ENCODE data around the gene ZNF609. TPM values are rescaled to one million over a fixed set of nuclear protein-coding genes. Genes with fewer than 3 reads are reported as not detected.

ZNF609 gene
- total and polyA plus RNA-seq, 3 donors from 2014 or later = 48.7 to 75.8 (median 60.5) TPM

DNA sequence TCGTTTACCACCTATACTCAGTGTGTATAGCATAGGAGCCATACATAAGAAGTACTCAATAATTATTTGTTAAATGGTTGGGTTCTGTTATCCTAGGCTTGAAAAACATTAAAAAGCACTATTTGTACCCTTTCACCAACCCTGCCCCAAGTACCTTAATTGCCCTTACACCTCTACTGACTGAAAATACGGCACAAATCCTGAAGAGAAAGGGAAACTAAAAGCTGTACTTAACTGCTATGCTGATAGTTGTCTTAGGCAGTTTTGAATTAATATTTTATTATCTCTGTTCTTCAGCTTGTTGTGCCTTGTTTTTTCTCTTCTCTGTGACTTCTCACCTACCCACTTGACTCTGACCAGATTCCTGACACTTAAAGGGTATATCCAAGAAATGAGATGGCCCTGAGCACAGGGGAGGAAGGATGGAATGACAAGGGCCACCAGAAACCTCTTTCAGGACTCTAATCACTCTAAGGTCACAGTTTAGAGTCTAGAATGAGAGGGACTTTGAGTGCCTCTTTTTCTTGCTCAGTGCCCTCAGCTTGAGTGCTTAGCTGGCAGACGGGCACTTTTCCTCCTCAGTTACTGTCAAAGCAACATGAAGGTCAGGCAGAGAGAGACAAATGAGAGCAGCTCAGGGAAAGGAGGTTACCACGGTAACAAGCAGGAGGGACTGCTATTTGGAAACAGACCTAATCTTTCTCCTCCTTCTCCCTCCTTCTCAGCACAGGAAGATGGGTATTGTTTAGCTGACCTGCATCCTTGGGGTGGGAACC is 136.5 kb downstream of the ZNF609 start:
- WGBS, 2 donors = 32 to 48% methylated on average over 4 of the region's 4 CpGs
- Histone ChIP-seq H3K27me3 (no peaks in the 10 kb centered on the region), H3K4me3 (no peak overlapping the region), H3K27ac (peak overlapping the region; percentile 44 to 73), H3K4me1 (peaks cover 26% of the 10 kb centered on the region), H3K36me3 (ENCODE audit: low read depth, missing control alignments) (no peaks in the 10 kb centered on the region), H3K9me3 (no peaks in the 10 kb centered on the region)
- intact Hi-C loops (cut with DNase I; ENCODE audit: low total_unique reads) = no loop called here
- TF ChIP-seq, protein P1, sequence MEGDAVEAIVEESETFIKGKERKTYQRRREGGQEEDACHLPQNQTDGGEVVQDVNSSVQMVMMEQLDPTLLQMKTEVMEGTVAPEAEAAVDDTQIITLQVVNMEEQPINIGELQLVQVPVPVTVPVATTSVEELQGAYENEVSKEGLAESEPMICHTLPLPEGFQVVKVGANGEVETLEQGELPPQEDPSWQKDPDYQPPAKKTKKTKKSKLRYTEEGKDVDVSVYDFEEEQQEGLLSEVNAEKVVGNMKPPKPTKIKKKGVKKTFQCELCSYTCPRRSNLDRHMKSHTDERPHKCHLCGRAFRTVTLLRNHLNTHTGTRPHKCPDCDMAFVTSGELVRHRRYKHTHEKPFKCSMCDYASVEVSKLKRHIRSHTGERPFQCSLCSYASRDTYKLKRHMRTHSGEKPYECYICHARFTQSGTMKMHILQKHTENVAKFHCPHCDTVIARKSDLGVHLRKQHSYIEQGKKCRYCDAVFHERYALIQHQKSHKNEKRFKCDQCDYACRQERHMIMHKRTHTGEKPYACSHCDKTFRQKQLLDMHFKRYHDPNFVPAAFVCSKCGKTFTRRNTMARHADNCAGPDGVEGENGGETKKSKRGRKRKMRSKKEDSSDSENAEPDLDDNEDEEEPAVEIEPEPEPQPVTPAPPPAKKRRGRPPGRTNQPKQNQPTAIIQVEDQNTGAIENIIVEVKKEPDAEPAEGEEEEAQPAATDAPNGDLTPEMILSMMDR (IDR thresholded peaks at IDR 0.05) = no peak
- TF ChIP-seq POLR2A (IDR thresholded peaks at IDR 0.05) = no peak
- DNase-seq = peak; percentile 67

GRCh38 chr15:64597477-64597822 is 137.1 kb downstream of the ZNF609 start:
- intact Hi-C loops (cut with DNase I; ENCODE audit: low total_unique reads) = no loop called here
- Histone ChIP-seq H3K4me3 (no peak overlapping the region), H3K4me1 (peaks cover 26% of the 10 kb centered on the region), H3K9me3 (no peaks in the 10 kb centered on the region), H3K36me3 (ENCODE audit: low read depth, missing control alignments) (no peaks in the 10 kb centered on the region), H3K27me3 (no peaks in the 10 kb centered on the region), H3K27ac (peak overlapping the region in 1 of 2 donors; percentile 73)
- DNase-seq = no peak
- TF ChIP-seq, protein P1 (IDR thresholded peaks at IDR 0.05) = no peak
- TF ChIP-seq POLR2A (IDR thresholded peaks at IDR 0.05) = no peak
- 21 to 25% methylated on average over 1 of the region's 1 CpG for WGBS, 2 donors

- intact Hi-C loops (cut with DNase I; ENCODE audit: low total_unique reads) = no loop called here
- H3K9me3 ChIP-seq = no peaks in the 10 kb centered on the region
- no peaks in the 10 kb centered on the region for H3K27me3 ChIP-seq
- H3K36me3 ChIP-seq (ENCODE audit: low read depth, missing control alignments) = no peaks in the 10 kb centered on the region
- TF ChIP-seq POLR2A (IDR thresholded peaks at IDR 0.05) = no peak
- TF ChIP-seq, protein P1 (IDR thresholded peaks at IDR 0.05) = no peak
- no peak overlapping the region for H3K27ac ChIP-seq
- H3K4me1 ChIP-seq = peaks cover 26% of the 10 kb centered on the region
- H3K4me3 ChIP-seq = no peak overlapping the region
- DNase-seq = no peak
These were observed 138.8 kb downstream of the ZNF609 start for GRCh38 chr15:64599226-64599625.

DNA sequence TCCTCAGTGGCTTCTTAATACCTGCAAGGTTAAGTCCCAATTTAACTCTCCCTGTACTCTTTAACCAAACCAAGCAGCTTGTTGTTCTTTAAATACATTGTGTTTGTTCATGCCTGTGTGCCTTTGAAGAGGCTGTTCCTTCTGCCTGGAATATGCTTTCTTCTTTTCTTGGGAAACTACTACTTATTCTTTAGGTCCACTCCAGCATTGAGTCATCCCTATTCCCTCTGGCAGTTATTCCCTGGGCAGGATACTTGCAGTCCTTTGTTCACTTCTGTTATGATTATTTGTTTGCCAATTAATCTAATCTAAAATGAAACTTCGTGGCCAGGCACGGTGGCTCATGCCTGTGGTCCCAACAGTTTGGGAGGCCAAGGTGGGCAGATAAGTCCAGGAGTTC is 139.3 kb downstream of the ZNF609 start:
- Histone ChIP-seq H3K4me3 (no peak overlapping the region), H3K36me3 (ENCODE audit: low read depth, missing control alignments) (no peaks in the 10 kb centered on the region), H3K27me3 (no peaks in the 10 kb centered on the region), H3K9me3 (no peaks in the 10 kb centered on the region), H3K27ac (no peak overlapping the region), H3K4me1 (peaks cover 26% of the 10 kb centered on the region)
- intact Hi-C loops (cut with DNase I; ENCODE audit: low total_unique reads) = no loop called here
- peak; percentile 34 for DNase-seq
- WGBS, 2 donors = 33 to 35% methylated on average over 2 of the region's 2 CpGs
- no peak for TF ChIP-seq POLR2A (IDR thresholded peaks at IDR 0.05)
- TF ChIP-seq, protein P1 (IDR thresholded peaks at IDR 0.05) = no peak

- Histone ChIP-seq H3K4me3 (no peak overlapping the region), H3K36me3 (ENCODE audit: low read depth, missing control alignments) (no peaks in the 10 kb centered on the region), H3K4me1 (peaks cover 26% of the 10 kb centered on the region), H3K27ac (no peak overlapping the region), H3K9me3 (no peaks in the 10 kb centered on the region), H3K27me3 (no peaks in the 10 kb centered on the region)
- 87 to 100% methylated on average over 1 of the region's 1 CpG for WGBS, 2 donors
- TF ChIP-seq, protein P1 (IDR thresholded peaks at IDR 0.05) = no peak
- no peak for TF ChIP-seq POLR2A (IDR thresholded peaks at IDR 0.05)
- intact Hi-C loops (cut with DNase I; ENCODE audit: low total_unique reads) = no loop called here
- no peak for DNase-seq
These were observed 140.4 kb downstream of the ZNF609 start for GRCh38 chr15:64600794-64601193.
